Articular chondrocyte of knee joint (primary cell): Measurements from ENCODE around the gene JMJD8. TPM values are rescaled to one million over a fixed set of nuclear protein-coding genes. Genes with fewer than 3 reads are reported as not detected.

ENCODE experiments used
- total RNA-seq: library from RNA; depleted of rRNA; stranded (reverse); fragments of >200 nt; gene quantifications from 2 replicates; pipeline ENCODE4 v1.2.3, GENCODE V29; 2012

JMJD8 gene
- 39.9 and 45.1 TPM in 2 replicates for total RNA-seq

DNA sequence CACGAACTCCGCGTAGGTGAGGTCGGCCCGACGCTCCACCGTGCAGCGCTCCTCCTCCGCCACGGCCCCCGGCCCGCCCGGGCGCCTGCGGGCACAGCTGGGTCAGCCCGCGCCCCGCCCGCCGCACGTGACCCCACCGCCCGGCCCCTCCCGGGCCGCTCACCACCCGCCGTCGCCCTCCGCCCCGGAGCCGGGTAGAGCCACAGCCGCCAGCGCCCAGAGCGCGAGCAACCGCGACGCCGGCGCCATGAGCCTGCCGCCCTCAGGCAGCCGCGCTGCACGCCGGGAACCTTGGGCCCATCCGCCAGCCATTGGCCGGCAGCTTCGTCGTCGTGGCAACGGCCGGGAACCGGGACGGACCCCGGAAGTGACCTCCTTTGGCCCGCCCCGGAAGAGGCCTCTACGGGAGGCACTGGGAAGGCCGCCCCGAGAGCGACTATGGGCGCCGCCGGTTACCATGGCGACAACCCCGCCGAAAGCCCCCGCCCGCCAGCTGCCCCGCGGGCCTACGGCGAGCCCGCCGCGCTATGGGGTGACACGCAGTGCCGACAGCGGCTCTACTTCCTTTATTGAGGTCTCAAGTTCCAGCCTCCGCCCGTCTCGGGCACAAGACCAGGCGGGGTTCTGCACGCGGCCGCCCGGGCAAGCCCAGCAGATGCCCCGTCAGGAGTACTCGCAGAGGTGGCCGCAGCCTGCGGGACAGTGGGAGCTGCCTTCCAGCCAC is at the start of gene JMJD8:
Gene JMJD8, minus strand, starts transcription at position 264 of the 724 bp plus-strand sequence. Its CDS starts 15 bp downstream, at position 249.

DNA sequence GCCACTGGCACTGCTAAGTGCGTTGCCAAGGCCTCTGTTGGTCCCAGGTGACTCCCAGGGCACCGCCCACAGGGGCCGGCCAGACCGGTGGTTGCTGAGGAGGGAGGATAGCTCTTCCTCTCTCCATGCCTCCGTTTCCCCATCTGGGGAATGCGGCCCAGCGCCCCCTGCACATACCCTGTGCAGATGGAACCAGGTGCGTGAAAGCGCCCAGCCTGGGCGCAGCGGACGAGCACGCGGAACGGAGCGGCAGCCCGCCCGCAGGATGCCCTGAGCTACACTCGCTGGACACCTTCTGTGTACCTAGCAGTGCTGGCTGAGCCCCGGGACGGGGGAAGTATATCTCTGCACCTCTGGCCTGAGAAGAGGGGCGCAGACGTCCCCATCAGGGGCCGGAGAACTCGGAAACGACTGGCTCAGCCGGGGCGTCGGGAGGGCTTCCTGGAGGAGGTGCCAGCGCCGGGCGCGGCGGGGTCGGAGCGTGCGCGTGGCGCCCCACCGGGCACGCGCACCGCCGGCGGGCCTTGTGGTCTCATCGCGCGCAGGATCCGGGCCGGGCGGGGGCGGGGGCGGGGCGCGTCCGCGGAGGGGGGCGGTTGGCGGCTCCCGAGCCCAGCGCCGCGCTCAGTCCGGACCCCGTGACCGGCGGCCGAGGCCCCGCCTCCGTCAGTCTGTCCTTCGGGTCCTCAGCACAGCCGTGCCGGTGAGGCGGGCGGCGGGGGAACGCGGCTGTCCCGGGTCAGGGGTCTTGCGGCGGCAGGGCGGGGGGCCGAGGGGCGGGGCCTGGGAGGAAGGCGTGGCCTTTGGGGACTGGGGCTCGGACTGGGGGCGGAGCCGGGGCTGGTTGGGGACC is 42.5 kb upstream of the JMJD8 start, which contains the start of the genes CCDC78 and HAGHL:
Gene CCDC78, minus strand, starts transcription at position 6 of the 853 bp plus-strand sequence. CDS start 76 bp downstream, outside the sequence.
Gene HAGHL, plus strand, starts transcription at position 669 of the 853 bp plus-strand sequence. CDS start 404 bp downstream, outside the sequence.

GRCh38 chr16:720990-721764 is 37.0 kb upstream of the JMJD8 start, which contains the start of gene ANTKMT:
Gene ANTKMT (plus strand): TSS chr16:721146. CDS start chr16:721275, 129 bp downstream.

DNA sequence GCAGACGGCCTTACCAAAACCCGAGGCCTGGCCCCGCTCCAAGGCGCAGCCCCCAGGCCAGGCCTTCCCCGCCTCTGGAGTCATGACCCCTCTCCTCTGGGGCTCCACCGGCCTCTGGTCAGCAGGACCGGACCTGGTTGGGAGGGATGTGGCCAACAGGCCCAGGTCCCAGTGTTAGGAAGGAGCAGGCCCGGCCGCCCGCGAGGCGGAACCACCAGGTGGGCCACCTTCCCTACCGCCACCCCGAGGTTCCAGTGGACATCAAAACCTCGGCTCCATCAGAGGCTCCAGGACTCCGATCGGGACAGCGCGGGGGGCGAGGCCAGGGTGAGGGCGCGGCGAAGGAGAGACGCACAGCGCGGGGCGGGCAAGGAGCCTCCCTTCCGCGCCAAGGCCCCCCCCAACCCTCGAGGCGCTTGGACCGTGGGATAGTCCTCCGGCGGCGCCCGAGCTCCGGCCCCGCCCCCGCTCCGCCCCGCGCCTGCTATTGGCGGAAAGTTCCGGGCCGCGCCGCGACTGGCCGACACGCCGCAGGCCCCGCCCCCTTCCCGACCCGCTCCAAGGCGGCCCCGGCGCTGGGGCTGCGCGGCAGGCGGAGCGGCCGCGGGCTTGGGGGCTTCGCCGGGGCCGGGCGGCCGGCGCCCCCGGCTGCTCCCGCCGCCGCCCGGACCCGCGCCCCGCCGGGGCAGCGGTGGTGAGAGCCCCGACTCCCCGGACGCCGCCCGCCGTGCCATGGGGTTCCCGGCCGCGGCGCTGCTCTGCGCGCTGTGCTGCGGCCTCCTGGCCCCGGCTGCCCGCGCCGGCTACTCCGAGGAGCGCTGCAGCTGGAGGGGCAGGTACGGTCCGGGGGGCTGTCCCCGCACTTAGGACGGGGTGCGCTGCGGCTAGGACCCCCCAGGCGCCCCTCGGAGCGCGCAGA is 30.7 kb upstream of the JMJD8 start, which contains the start of gene METRN:
Gene METRN, plus strand, starts transcription at position 561 of the 919 bp plus-strand sequence. Its CDS starts 172 bp downstream, at position 733.

DNA sequence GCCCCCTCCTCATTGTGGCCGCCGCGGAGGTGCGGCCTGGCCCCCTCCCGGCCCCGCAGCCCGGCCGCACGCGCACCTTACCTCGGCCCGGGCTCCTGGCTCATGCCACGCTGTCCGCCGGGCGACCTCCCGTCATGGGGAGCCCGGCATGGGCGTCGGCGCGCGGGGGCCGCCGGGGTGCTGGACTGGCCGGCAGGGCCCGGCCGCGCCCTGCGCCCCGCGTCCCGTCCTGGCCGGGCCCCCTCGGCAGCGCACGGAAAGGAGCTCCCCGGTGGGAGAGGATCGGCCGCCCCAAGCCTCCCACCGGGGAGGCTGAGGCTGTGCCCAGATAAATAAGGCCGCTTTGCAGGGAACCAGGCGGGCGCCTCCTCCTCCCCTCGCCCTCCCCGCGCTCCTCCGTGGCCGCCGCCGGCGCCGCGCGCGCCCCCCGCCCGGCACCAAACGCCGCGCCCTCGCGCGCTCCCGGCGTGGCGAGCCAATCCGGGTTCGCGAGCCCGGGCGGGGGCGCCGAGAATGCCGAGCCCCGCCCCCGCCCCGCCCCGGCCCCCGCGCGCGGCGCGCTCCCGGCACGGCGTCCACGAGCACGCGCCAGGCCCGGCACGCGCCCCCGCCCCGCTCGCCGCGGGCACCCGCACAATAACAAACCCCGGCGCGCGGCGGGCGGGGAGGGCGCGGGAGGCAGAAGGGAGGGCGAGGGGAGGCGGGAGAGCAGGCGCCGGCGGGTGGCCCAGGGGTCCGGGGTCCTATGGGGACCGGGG is 21.5 kb upstream of the JMJD8 start, which contains the start of gene FBXL16:
Gene FBXL16, minus strand, starts transcription at position 371 of the 758 bp plus-strand sequence. CDS start 8,396 bp downstream, outside the sequence.

DNA sequence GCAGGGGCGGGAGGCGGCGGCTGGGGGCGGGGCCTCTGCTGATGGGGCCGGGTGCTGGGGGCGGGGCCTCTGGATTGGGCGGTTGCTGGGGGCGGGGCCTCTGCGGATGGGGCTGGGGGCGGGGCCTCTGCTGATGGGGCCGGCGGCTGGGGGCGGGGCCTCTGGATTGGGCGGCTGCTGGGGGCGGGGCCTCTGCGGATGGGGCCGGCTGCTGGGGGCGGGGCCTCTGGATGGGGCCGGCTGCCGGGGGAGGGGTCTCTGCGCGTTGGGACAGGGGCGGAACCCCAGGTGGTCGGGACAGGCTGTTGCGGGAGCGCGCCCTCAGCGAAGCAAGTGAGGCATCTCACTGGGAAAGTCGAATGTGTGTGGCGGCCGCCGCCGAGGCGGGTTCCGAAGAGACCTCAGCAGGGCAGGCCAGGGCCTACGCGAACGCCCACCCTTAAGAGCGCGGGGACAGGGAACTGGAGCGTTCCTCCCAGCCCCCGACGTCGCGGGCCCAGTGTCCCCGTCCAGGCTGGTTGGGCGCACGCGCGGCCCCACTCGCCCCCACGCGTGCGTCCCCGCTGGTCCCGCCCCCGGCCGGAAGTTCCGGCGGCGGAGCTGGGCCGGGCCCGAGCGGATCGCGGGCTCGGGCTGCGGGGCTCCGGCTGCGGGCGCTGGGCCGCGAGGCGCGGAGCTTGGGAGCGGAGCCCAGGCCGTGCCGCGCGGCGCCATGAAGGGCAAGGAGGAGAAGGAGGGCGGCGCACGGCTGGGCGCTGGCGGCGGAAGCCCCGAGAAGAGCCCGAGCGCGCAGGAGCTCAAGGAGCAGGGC is 4.1 kb downstream of the JMJD8 start, which contains the start of gene STUB1:
Gene STUB1, plus strand, starts transcription at position 597 of the 811 bp plus-strand sequence. Its CDS starts 116 bp downstream, at position 713.

GRCh38 chr16:674968-675883 is 8.9 kb downstream of the JMJD8 start, which contains the start of gene RHBDL1:
Gene RHBDL1 (plus strand): TSS chr16:675671. CDS start chr16:675791, 120 bp downstream.

GRCh38 chr16:667780-668518 is 16.2 kb downstream of the JMJD8 start, which contains the start of gene RHOT2:
Gene RHOT2 (plus strand): TSS chr16:668132. CDS start chr16:668200, 68 bp downstream.

GRCh38 chr16:648781-649589 is 35.1 kb downstream of the JMJD8 start, which contains the start of gene WDR90:
Gene WDR90 (plus strand): TSS chr16:649365. CDS start chr16:649417, 52 bp downstream.

GRCh38 chr16:641326-642188 is 42.6 kb downstream of the JMJD8 start, which contains the start of gene MCRIP2:
Gene MCRIP2 (plus strand): TSS chr16:641828. CDS start chr16:641992, 164 bp downstream.

GRCh38 chr16:636206-637080 is 47.7 kb downstream of the JMJD8 start, which contains the start of gene METTL26:
Gene METTL26 (minus strand): TSS chr16:636305. CDS start chr16:636290, 15 bp downstream.

